Erythroblast (primary cell): ENCODE results near the gene GRPEL1.

ENCODE experiments used
- GATA1 ChIP-seq: IDR thresholded peaks from 2 replicates; pipeline ENCODE4 v1.6.1; 2011; ENCODE audit warnings: low read depth, mild to moderate bottlenecking, control low read depth, low read length, moderate library complexity
- POLR2A ChIP-seq: IDR thresholded peaks from 2 replicates; pipeline ENCODE4 v1.6.1; 2011; ENCODE audit warnings: mild to moderate bottlenecking, low read length

GRCh38 chr4:7051905-7052304, 16.0 kb downstream of the GRPEL1 start:
- TF ChIP-seq POLR2A (no peak), GATA1 (no peak)
